GM19463 (cell line): Measurements from ENCODE around the gene MVB12A.

Experiments
- ATAC-seq: cut with Tn5 transposase; IDR thresholded peaks from one replicate; pipeline ENCODE4 v1.9.1; 2021; ENCODE audit warnings: mild to moderate bottlenecking, moderate library complexity; ENCODE audit not compliant: unreplicated experiment

Gene MVB12A

DNA sequence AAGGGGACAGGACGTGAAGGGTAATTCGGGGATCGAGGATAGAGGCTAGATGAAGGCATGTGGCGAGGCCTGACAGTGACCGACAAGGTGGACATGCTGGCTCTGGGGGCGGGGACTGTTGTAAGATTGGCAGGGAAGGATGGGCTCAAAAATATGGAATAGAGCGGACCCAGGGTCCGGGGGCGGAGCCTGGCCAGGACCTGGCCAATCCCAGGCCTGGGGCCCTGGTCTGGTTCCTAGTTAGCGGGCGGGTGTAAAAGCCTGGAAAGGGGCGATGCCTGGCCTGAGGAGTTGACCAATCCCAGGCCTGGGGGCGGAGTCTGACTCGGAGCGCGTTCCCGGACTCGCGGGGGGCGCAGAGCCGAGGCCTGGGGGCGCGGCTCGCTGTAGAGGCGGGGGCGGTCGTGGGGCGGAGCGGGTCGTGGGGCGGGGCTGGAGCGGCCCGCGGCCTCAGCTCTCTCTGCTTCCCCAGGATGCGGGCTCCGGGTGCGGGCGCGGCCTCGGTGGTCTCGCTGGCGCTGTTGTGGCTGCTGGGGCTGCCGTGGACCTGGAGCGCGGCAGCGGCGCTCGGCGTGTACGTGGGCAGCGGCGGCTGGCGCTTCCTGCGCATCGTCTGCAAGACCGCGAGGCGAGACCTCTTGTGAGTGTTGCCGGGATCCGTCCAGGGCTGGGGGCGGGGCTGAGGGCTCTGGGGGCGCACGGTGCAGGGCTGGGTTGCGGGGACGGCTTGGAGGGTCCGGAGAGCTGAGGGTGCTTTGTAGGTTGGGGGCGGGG lies 50.4 kb downstream of the MVB12A start, which contains the start of gene SLC27A1:
Gene SLC27A1, plus strand, starts transcription at position 457 of the 774 bp plus-strand sequence. Its CDS starts 17 bp downstream, at position 474.
- peak; percentile 79 for ATAC-seq

DNA sequence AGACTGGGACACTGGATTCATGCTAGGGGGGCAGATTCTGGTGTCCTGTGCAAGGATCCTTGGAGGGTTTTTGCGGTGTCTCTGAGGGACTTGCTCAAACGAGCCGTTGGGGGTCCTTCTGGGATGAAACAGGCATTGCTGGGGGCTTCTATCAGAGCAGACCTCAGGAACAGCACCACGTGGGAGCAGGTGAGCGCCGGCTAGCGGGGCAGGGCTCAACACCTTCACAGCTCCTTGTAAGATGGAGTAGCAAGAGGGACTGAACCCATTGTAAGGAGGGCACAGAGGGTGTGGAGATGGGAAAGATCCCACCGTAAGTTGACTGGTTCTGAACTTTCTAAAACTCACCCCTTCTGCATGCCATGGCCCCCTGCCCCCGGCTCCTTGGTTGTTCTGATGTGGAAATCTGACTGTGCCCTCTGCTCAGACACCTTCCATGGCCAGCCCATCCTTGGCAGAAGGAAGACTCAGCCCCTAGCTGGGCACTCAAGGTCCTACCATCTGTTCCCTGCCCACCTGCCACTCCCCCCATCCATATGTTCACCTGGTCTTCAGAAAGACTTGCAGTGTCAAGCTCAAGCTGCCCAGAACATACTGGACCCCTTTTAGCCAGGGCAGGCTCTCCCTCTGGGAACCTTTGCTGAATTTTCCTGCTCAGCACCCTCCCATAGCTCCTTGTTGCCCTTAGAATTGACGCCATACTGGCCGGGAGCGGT lies 51.7 kb downstream of the MVB12A start:
- no peak for ATAC-seq

DNA sequence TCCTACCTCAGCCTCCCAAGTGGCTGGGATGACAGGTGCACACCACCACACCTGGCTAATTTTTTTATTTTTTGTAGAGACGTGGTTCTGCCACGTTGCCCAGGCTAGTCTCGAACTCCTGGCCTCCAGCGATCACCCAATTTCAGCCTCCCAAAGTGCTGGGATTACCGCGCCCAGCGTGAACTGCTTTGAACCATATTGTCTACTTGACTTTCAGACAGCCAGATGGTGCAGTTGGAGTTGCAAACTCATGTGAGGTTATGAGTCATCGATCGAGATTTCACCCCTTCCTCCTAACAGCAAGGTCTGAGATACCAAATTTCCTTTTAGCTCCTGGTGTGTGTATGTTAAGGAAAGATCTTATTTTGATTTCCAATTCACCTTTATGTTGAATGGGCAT lies 53.2 kb downstream of the MVB12A start:
- no peak for ATAC-seq
